ENCODE data around the gene TPCN2.

- TF ChIP-seq POLR2A (IDR thresholded peaks at IDR 0.05; ENCODE audit: extremely low read depth, insufficient read length) (no peak), CTCF (IDR thresholded peaks at IDR 0.05; ENCODE audit: low read depth, low read length) (no peak)
Observed at GRCh38 chr11:69004411-69005182, 44.1 kb upstream of the TPCN2 start.
